H54 (cell line): ENCODE measurements around the gene BTG1.

Experiments used
- DNase-seq: peaks from one replicate; pipeline ENCODE4 v3.0.0; 2011; ENCODE audit warnings: low spot score, mixed read lengths; ENCODE audit not compliant: insufficient read length
- FAIRE-seq: peaks from 3 replicates; lab custom pipeline; 2011; peaks lifted over from hg19 to GRCh38; lab: Jason Lieb, UNC
- POLR2A ChIP-seq: IDR thresholded peaks from 2 replicates; pipeline ENCODE4 v1.6.1; 2011; ENCODE audit warnings: low read depth, mild to moderate bottlenecking, low read length

The BTG1 gene, protein sequence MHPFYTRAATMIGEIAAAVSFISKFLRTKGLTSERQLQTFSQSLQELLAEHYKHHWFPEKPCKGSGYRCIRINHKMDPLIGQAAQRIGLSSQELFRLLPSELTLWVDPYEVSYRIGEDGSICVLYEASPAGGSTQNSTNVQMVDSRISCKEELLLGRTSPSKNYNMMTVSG

DNA sequence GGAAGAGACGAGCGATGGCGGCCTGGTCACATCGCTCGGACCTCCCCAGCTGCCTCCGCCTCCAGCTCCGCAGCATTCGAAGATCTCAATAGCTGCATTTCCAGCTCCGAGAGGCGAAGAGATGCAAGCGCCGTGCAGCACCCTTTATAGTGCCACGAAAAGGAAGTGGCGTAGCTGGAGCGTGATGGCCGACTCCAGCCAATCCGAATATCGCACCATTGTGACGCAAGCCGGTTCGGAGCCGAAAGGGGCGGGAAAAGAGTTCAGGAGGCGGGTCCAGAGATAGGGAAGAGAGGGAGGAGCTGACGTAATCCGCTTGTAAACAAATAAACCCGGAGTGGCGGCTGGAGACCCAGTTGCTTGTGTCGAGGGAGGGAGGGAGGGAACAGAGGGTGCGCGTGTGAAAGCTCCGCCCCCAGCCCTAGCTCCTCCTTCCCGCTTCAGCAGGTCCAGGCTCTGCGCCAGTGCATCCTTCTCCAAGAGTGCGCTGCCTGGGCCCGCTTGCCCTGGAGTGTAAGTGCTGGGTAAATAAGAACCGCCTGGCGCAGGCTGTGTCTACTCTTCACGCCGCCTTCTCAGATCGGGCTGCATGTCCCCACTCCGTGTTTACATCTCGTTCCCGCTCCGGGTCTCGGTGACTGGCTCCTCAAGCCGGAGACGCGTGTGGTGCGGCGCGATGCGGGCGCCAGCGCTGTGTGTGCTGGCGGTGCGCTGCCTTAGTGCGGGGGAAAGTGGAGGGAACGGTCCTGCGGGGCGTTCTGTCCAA lies at the start of gene BTG1:
BTG1 (minus strand) TSS at position 116 of the 766 bp plus-strand sequence. CDS start 311 bp downstream, outside the sequence.
- TF ChIP-seq POLR2A, result peak; percentile 99
- FAIRE-seq, result peak; percentile 97

DNA sequence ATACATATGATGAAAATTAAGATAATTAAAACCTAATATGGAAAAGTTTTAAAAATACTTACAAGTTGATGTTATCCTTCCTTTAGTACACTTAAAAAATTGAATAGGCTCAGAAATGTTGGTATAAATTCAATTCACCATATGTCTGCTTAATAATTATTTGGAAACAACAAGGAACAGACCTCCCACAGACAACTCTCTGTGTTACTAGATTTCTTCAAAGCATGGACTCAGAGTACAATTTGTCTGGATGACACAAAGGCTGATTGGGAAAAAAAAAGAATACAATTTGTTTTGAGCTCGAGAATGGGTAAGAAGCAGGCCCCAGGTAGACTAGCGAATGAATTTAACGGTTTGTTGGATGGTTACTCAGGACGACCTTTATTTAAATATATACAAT lies 48.9 kb upstream of the BTG1 start:
- TF ChIP-seq POLR2A, result no peak
- DNase-seq (no peak), FAIRE-seq (no peak)

More for the DNA sequence above, at the start of gene BTG1:
- peak; percentile 94 for DNase-seq

DNA sequence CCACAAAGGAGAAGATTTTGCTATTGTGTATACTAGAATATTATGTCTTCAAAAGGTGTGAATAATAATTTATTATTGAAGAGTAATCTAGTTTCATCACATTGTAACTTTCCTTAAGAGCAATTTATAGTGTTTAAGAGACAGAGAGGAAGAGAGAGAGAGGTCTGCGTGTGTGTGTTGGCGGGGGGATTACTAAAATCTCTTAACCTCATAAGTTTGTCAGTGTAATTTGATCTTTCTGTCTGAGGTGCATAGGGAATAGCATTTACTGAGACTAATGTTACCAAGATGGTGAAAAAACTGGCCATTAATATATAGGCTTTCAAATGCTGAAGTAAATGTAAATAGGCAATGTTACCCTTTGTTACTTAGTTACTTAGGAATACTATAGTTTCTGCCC lies 48.2 kb upstream of the BTG1 start:
- DNase-seq (no peak), FAIRE-seq (no peak)
- no peak for TF ChIP-seq POLR2A

DNA sequence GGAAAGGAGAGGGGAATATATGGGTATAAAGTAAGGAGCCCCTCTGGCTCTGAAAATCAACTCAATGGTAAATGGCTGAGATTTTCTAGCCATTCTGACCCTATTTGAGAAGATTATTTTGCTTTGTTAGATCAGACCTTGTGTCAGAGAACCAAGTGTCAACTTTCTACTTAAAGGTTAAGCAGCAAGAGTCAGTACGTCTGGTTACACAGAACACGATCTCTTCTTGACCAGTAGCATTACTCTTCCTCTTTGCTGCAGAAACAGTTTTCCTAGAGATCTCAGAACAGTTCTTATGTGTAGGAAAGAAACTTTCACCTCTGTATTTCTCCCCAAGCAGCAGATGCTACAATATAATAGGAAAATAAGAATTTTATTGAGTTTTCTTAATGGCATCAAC lies 47.4 kb upstream of the BTG1 start:
- DNase-seq, result no peak
- TF ChIP-seq POLR2A, result no peak
- FAIRE-seq, result no peak

DNA sequence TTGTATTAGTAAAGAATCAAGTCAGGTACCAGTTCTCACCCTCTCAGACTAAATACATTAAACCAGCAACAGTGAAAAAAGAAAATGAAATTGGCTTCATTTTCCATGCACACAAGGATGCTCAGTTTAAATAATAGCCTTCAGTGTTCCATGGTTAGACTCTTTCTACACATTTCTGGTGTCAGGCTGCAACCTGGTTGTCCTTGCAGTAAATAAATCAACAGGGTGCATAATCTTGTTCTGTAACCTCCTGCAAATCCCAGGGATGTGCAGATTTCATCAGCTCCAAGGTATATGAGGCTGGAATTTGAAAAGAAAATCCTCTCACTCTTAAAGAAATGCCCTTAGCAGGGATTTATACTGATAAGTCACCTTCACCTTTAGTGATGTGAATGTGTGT lies 46.7 kb upstream of the BTG1 start:
- TF ChIP-seq POLR2A, result no peak
- FAIRE-seq (no peak), DNase-seq (no peak)

DNA sequence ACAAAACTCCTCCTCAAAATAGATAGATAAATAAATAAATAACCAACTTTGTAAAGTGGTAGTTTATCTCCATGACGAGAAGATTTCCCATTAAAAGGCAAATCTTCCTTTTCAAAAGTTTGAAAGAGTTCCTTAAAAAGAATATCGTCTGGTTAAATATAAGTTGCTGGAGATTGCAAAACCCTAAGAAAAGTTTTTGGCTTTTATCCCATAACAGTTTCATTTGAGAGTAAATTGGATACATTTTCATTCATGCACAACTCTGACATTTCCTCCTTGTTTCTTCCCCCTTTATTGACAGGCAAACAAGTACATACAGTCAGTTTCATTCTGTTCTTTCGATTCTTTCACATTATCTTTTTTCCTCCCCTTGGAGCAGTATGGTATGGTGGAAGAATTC lies 45.4 kb upstream of the BTG1 start:
- TF ChIP-seq POLR2A, result no peak
- FAIRE-seq (no peak), DNase-seq (no peak)

DNA sequence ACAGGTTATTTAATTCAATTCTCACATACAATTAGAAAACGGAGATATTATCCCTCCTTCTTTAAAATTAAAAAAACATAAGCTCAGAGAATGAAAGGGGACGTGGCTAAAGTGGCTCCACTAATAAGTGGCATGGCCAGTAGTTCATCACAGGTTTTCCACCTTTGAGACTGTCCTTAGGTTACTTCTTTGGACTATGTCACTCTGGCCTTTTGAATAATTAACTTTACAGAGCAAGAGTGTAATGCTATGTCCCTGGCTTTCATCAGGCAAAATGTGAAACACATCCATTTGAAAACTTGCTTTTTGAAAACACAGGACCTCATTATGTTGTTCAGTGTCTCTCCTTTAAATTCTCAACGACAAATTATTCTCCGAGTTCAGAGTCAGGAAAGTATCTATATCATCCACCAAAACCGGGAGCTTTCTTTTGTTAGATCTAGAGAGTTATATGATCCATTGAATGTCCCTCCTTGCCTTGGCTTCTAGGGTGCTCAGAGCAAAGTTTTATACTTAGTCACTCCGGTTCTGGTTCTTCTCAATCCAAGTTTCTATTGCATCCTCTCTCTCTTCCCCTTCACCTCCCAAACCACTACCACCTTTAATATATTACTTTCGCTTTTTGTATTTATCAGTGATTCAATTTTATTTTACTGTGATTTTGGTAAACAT lies 43.0 kb upstream of the BTG1 start:
- FAIRE-seq (no peak), DNase-seq (no peak)
- TF ChIP-seq POLR2A, result no peak

DNA sequence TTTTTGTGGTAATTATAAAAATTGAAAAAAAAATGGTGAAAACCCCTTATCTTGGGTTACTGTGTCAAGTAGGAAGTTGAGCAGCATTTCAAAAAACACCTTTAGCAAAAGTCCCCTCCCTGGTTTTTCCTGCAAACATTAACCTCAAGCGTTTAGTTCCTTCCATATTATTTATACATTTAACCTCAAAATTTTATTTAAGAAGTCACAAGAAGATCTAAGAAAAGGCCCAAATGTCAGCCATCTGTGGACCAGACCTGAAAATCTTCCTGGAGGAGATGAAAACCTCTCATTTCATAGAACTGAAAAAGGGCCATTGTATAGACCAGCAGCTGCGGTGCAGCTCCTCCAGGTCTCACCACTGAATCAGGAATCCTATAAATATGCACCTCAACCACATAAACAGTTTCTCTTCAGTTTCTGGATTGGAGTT lies 40.4 kb upstream of the BTG1 start:
- no peak for TF ChIP-seq POLR2A
- DNase-seq (no peak), FAIRE-seq (no peak)

DNA sequence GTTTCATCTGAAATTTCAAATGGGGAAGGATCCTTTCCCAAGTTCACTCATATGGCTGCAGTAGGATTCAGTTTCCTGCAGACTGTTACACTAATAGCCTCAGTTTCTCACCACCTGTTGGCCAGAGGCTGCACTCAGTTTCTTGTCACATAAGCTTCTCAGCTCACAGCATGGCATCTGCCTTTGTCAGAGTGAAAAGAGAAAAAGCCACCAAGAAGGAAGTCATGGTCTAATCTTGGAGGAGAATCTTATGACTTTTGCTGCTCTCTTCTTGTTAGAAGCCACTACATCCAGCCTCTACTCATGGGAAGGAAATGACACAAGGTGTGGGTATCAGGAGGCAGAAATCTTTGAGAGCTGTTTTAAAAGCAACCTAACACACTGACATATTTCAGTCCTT lies 39.4 kb upstream of the BTG1 start:
- TF ChIP-seq POLR2A, result no peak
- DNase-seq (no peak), FAIRE-seq (no peak)

DNA sequence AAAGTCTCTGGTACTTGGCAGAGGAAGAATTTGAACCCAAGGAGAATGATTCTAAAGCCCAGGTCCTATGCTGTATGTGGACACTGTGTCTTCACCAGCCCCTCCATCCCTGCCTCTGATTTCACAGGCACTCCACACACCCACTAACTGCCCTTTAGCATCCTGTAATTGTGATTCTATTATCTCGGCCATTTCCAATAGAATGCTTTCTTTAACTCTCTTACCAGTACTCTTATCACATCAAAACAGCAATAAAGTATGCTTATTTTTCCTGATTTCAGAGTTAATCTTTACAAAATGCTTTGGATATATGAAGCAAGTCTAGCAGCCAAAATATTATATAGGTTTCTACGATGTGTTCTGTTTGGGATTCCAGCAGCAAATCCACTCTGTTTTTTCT lies 37.9 kb upstream of the BTG1 start:
- DNase-seq (no peak), FAIRE-seq (no peak)
- TF ChIP-seq POLR2A, result no peak

DNA sequence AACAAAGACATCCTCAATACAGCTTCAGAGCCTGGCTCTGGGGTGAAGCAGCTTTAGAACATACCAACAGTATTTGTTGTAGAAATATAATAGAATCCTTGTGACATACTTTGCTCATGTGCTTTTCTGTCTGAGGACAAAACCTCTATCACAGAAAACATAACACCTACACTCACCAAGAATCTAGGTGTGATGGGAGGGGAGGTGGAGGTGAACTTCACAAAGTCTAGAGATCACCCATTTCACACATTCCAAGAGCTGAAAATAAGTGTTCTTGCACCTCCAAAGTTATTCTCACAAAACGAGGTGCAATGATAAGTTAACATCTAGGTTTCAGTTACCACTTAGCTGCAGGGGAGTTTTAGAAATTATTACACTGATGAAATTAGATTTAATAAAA lies 32.7 kb upstream of the BTG1 start:
- DNase-seq (no peak), FAIRE-seq (no peak)
- TF ChIP-seq POLR2A, result no peak

DNA sequence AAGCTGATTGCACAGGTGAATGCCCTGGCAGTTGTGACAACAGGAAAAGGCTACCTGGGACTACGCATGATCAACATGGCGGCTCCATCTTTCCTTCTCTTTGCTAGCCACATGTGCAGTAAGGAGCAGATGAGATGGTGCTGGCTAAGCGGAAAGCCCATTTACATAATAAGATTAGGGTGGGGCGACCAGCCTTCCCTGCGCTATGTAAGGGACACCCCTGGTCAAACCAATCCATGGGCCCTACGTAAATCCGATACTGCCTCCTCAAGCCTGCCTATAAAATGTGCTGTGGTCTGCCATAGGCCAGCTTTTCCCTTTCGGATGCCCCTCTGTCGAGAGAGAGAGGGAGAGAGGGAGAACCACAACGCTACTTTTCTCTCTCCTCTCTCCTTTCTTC lies 31.0 kb upstream of the BTG1 start:
- DNase-seq (no peak), FAIRE-seq (no peak)
- TF ChIP-seq POLR2A, result no peak

DNA sequence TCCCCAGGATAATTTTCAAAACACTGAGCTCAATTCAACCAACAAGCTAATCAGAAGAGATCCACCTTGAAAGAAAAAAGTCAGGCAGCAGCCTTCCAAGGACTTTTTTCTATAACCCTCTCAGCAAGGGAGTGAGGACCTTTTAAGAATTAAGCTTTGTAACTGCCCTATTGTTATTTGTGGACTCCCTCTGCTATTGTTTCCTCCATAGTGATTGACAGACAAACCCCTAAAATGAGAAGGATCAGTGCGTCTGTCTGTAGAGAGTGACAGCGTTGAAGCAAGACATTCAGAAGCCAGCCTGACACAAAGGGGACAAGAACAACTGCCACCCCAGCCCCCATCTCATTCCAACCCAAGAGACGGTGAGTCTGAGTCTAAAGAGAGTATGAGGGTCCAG lies 30.3 kb upstream of the BTG1 start:
- TF ChIP-seq POLR2A, result no peak
- FAIRE-seq (no peak), DNase-seq (no peak)

DNA sequence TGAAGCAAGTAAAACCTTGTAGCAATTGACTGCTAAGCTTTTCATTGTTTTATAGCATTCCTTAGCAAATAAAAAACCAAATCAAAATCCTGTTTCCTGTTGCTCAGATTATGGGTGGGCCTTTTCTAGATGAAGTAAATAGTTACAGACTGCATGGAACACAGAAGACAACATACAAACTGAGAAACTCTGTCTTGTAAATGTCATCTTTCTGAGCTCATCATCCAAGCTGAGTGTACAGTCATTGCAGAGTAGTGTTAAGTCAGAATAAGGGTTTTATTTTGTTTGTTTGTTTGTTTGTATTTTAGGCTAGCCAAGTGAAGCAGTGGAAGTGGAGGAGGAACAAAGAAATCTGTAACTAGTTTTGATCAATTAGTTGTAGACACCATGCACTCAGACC lies 24.4 kb upstream of the BTG1 start:
- no peak for FAIRE-seq
- DNase-seq, result no peak
- no peak for TF ChIP-seq POLR2A
